ENCODE data around the gene UBASH3A.
"Not testable (repeated sequence)": the region's sequence is repeated elsewhere in the genome, so short reads cannot be mapped to it uniquely, and the experiment has no call there.

The UBASH3A gene

DNA sequence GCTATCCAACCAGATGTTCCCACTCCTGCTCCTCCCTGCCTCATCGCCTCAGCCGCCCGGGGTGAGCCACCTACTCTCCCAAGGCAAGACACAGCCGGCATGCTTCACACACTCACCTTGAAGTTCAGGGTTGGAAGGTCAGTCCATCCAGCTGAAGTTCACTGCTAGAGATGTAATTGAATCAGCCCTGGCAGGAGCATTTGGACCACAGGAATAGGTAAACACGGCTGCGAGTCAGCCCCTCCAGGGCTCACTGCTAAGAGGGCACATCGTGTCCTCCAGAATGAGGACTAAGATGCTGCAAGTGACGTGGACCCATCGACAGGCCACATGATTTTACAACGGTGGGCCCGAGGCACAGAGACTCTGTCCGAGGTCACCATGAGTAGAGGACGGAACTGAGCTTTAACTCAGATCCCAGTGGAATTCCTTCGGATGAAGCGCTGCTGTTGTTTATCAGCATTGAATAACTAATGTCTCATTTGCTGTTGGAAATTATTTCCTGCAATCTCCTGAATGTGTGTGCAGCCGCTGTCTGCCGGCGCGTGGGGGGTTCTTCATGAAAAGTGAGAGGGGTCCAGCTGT, 50.4 kb downstream of the UBASH3A start:
- DNase-seq, result no peak

DNA sequence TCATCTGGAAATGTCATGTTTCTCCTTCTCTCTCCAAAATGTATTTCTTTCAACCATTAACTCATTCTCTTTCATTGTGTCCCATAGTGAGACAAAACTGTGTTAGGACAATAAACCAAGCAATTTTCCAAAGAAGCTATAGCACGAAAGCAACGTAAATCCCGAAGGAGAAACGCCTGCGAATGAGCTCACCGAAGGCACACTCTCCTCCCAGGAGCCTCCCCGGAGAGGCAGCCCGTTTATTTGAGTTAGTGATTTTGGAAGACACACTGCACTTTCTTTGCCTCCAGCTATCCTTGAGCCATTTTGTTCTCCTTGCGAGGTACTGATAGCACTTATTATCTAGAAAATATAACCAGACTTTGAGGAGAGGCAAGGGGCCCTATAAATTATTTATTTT, 51.1 kb downstream of the UBASH3A start:
- no peak for DNase-seq

DNA sequence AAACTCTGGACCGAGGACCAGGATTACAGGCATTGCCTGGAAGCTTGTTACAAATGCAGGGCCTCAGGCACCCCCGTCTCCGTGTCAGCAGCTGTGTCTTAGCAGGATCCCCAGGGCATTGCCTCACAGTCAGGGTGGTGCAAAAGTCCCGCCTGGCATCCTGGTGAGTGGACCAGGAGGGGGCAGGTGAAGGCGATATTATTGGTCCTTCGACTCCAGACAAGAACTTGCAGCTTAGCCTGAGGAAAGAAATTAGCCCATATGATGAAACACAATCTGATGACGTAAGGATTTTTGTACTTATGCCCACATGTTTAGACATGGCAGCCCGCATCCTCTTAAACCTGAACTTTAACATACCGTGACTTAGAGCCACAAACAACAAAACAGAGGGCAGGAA, 51.5 kb downstream of the UBASH3A start:
- DNase-seq, result peak; percentile 69

DNA sequence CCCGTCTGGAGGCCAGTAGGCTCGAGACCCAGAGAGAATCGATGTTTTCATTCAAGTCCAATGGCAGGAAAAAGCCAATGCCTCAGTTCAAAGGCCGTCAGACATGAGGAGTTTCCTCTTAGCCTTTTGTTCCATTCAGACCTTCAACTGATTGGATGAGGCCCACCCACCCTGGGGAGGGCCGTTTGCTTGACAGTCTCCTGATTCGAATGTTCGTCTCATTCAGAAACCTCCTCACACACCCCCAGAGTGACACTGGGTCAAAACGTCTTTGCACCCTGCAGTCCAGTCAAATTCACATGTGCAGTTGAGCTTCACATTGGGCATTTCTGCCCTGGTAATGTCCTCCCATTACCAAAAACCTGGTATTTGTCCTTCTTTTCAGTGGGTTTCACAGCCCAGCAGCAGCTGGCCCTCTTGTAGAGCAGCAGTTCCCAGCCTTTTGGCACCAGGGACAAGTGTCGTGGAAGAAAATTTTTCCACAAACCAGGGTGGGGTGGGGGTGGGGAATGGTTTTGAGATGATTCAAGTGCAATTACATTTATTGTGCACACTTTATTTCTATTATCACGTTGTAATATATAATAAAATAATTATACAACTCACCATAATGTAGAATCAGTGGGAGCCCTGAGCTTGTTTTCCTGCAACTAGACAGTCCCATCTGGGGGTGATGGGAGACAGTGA, 52.2 kb downstream of the UBASH3A start:
- no peak for DNase-seq

DNA sequence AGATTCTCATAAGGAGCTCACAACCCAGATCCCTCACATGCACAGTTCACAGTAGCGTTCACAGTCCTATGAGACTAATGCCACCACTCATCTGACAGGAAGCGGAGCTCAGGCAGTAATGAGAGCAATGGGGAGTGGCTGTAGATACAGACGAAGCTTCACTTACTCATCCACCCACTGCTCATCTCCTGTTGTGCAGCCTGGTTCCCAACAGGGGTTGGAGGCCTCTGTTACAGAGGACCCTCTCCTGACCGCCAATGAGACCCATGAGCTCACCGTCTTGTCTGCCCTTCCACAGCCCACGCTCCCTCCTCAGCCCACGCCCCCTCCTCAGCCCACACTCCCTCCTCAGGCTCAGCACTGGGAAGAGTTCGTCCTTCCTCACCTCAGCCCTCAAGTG, 52.8 kb downstream of the UBASH3A start:
- peak; percentile 36 for DNase-seq

DNA sequence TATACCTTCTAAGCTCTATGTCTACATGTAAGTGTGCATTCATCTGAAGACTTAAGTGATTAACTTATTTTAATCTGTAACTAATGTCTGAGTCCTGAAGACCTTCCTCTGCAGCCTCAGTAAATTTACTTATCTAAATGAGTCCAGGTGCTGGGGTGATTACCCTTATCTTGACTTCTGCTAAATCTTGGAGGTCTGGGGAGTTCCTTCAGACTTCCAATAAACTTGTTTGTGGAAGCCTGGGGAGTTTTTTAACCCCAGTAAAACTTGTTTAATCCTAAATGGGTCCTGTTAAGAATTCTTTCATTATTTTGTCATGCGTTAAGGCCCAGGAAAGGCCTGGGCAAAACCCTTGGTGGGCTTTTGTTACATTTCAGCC, 55.4 kb downstream of the UBASH3A start:
- DNase-seq, result no peak

DNA sequence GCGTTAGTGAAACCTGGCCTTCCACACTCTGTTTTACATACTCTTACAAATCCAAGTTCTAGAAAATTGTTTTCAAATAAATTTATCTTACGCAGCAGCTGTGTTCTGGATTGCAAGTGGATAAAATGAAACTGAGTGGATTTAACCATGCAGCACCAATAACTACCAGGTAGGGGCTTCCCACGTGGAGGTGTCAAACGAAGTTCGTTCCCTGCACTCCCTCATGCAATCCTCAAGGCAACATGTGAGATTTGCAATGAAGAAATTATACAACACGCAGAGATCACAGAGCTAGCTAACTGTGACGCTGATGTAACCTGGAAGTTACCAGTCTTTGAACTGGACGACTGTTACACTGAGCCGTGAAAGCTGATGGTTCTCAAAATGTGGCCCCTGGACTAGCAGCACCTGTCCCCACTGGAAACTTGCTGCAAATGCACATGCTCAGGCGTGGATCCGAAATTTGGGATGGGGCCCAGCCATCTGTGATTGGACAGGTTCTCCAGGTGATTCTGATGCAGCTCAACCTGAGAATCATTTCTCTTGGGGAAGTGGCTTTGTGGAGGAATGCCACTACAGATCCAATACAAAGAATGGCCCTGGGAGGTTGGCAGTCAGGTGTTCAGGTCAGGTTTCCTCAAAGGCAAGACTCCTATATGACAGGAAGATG, 56.0 kb downstream of the UBASH3A start:
- DNase-seq, result no peak

DNA sequence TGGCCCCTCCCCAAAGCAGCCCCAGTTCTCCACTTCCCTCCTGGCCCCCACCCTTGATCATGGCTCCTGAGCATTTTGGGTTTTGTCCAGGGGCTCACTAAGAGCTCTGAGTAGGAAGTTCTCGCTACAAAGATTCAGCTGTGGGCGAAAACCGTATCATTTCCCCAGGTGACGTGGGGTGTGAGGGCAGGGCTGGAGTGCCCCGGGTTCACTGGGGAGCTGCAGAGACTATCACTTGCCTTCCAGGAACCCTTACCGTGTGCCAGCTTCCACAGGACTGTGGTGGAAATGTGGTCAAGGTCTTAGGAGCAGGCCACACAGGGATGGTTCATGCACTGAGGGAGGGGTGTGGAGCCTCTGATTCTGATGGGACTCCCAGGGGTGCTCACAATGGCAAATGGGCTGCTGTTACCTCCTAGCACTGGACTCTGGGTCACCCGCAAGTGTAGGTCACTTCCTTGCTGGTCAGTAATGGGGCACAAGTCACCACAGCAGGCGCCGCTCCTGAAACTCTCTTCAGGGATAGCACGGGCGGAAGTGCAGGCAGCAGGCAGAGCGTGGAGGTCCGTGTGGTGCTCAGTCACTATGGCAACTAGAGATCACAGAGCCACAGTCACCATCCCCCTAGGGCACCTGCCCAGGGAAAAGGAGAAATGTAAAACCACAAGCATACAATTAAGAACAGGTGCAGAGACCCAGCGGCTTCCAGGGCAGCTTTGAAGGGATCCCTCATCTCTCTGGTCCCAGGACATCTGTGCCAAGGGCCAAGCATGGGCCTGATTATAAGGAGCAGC, 56.9 kb downstream of the UBASH3A start:
- DNase-seq, result no peak

DNA sequence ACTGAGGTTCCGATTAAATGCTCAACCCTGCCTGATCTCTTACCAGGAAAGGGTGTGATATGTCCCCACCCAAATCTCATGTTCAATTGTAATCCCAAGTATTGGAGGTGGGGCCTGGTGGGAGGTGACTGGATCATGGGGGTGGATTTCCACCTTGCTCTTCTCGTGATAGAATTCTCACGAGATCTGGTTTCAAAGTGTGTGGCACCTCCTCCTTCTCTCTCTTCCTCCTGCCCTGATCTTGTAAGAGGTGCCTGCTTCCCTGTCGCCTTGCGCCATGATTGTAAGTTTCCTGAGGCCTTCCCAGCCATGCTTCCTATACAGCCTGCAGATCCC, 57.5 kb downstream of the UBASH3A start:
- no peak for DNase-seq

DNA sequence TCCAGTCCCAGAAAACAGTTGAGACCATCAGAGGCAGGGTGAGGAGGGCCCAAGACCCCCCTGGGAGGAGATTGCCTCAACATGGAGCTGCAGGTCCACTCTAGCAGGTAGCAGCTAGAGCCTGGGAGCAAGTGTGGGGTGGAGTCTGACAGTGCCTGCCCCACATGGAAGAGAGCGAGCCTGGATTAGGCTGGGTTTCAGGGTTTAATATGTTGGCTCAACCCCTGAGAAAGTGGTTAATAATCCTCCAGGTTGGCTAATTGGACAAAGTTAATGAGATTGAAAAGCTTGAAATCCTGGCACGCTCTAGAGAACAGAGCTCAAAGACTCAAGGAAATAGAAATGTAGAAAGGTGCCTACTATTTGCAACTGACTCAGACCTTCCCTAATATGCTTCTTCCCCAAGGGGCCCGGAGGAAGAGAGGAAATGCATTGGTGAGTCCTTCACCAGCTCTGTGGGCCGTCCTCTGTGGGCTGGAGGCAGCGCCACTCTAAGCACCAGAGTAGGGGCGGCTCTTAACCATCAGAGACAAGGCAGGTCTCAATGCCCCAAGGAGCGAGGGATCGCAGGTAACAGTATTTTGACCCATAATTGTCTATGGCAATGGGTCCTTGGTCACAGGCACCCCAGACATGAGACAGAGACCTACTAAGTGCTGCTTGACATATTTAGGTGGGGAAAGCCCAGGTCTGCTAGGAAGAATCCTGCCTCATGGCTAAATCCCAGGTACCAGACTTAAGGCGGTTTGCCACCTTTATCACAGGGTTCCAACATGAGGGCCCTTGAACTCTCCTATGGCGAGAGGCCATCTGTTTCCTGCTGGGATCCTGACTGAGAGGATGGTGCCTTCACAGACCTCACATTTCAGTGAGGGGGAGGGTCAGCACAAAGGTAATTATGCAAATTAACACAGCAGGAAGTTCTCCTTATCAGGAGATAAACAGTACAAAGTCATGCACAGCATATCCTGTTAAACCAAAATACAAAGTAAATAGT, 58.5 kb downstream of the UBASH3A start:
- peak; percentile 50 for DNase-seq

DNA sequence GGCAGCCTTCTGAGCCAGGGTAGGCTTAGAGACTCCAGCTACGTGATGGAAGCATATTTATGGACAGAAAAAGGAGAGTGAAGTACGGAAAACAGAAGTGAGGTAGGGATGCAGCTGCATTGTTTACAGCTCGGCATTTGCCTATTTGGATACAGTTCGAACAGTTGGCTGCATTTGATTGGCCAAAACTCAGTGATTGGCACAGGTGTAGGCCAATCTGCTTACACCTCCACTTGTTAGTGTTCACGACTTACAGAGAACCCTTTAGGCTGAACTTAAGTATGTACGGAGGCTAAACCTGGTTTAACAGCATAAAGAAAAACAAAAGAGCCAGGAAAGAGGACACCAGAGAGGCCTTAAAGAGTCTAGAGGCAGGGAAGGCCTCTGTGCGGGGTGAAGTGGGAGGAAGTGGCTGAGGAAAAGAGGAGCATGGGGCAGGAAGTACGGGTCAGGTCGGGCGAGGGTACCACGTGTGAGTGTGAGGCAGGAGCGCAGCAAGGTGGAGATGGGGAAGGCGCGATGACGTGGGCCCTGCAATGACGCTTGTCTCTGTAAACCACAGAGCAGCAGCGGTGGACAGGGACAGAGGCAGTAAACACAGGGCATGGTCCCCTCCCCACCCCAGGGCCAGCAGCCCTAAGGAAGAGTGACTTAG, 60.3 kb downstream of the UBASH3A start:
- peak; percentile 31 for DNase-seq

DNA sequence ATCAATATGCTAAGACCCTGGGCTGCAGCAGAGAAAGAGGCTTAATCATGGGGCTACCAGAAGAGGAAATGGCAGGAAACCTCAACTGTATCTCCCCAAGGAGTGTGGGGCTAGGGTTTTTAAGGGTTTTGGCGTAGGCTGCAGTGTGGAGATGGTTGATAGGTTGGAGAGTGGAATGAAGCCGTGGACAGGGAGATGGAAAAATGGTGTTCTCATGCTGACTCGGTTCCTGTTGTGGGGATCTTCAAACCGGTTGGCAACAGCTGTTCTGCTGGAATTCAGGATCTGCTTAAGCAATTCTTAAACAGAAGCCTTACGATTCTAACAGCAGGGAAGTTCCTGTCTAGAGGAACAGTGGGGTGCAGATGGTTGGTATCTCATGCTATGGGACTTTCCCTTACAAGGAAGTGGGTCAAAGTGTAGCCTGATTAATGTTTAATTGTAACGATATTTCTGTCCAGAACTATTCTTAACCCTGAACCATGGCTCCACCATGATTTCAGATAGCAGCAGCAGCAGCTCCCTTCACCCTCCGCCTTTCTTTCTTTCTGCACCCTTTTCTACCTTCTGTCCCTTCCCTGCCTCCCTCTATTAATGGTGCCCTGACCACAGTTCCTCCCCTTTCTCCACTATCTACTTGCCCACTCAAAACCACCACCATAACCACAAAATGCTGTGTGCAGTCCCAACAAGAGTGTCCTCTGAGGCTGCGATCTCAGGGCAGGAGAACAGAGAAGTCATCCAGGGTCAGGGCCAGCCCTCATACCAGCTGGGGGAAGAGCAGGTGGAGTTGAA, 61.5 kb downstream of the UBASH3A start:
- DNase-seq, result peak; percentile 82

DNA sequence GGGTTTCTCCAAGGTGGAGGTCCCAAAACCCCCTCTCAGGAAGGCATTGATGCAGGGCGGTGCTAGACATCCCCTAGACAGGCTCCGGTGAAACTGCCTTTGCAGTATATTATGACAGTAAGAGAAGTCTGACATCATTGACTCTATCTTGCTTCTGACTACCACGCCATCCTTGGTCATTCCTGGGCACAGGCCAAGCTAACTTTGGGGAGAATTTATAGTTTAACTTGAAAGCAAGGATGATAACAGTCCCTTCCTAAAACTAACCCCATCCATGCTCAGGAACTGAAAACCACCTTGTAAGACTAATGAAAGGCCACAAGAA, 62.1 kb downstream of the UBASH3A start:
- DNase-seq, result no peak

DNA sequence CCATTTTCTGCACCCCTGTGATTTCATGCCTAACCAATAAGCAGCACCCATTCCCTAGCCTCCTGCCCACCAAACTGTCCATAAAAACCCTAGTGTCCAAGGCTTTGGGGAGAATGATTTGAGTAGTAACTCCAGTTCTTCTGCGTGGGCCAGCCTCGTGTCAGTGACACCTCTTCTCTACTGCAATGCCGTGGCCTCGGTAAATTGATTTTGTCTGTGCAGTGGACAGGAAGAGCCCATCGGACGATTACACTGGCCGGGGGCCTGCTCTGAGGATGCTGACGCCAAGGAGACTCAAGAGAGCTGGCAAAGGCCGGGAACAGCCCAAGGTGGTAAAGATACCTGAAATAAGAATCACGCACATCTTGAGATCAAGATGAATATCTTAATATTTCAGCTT, 63.0 kb downstream of the UBASH3A start:
- DNase-seq, result no peak

DNA sequence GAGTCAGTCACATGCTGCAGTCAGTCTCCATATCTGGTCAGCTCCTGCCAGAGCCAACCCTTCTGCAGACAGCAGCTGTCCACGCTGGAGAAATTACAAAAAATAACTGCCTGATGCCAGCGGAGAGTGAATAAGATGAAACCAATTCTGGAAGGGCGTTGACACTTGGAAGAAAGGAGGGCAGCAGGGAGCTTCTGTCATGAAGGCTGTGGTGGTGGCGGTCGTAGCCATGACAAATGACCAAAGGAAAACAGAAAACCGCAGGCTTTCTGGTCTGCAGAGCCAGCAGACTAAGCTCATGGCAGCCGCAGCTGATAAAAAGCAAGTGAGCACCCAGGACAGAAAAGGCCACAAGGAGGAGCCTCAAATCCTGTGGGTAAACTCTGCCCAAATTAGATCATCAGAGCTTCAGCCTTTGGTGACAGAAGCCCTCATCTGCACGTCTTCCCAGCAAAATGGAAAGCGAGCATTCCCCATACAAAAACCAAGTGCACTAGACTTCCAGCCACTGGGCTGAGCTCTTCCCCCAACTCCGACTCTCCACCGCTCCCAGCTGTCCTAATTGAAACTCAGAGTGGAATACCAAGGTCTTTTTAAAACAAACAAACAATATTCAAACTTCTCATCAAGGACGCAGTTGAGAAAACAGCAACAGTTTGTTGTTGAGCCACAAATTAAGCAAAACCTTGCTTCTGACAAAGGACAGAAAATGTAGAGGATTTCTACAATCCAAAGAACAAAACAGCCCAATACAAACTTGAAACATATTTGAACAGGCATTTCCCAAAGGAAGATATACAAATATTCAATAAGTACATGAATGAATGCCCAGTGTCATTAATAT, 63.7 kb downstream of the UBASH3A start:
- DNase-seq, result peak; percentile 98

DNA sequence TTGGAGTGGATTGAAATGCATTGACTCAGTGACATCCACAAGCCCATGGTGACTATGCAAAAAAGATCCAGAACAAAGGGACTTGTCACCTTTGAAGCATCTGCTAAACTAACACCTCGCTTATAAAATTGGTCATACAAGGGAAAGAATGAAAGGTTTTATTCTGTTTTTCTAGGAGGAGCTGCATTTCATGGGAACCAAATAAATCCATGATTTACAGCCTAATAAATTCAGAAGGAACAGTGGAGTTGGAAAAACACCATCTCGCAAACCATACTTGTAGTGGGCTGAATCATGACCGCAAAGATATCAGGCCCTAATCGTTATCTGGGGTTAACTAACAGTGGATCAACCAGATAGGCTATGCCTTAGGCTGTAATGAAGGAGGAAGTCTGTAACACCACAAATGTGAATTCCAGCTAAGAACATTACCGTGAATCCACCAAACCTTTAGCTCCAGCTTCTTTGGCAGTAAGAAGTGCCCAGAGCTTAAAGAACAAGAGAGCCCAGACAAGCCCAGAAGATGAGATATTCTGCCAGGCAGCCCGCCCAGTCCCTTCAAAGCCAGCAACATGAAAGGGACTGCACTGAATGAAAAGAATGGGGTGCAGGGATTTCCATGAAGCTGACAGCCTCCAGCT, 64.9 kb downstream of the UBASH3A start:
- DNase-seq, result no peak

DNA sequence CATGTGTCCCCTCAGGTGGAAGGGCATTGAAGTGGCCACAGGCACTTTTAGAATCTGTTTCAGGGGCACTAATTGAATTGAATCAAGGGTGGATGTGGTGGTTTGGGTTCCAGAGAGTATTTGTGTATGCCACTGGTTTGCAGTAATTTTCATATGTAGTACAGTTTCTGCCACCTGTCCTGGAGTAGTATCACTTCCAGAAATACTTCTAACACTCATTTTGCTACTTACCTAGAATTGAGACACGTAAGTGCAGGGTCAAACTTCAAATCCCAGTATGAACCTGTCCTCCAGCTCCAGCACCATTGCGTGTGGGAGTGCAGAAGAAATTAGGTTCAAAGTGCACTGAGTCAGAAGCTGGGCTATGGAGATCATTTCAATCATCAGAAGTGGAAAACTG, 65.6 kb downstream of the UBASH3A start:
- no peak for DNase-seq

DNA sequence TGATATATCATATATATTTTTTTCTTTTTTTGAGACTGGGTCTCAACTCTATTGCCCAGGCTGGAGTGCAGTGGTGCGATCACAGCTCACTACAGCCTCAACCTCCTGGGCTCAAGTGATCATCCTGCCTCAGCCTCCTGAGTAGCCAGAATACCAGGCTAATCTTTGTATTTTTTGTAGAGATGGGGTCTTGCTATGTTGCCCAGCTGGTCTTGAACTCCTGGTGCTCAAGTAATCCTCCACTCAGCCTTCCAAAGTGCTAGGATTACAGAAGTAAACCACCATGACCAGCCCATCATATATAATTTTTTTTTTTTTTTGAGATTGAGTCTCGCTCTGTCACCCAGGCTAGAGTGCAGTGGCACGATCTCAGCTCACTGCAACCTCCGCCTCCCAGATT, 66.0 kb downstream of the UBASH3A start:
- DNase-seq, result not testable (repeated sequence)

DNA sequence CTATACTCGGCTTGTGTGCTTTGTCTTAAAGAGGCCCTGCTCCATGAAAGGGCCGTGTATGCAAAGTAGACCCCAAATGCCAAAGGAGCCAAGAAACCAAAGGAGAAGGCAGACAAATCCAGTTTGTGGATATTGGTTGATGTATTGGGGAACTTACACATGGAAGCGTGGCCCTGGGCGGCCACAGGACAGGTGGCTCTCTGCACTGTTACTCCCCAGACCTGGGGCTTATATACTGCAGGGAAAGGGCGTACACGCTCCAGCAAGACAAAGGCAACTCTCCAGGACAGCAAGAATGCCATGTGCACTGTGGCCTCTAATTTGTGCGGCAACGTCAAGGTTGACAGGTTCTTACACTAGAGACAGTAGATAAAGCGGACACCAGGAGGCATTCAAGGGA, 67.5 kb downstream of the UBASH3A start:
- no peak for DNase-seq

Data from MV-4-11 (cell line).